ENCODE results near the gene BMERB1. TPM values are rescaled to one million over a fixed set of nuclear protein-coding genes. Genes with fewer than 3 reads are reported as not detected.
"Not testable (repeated sequence)": the region's sequence is repeated elsewhere in the genome, so short reads cannot be mapped to it uniquely, and the experiment has no call there.

BMERB1 gene
- polyA plus RNA-seq, 1 of the 3 experiments (the other 2 are of a cell fraction) = 33.9 TPM

DNA sequence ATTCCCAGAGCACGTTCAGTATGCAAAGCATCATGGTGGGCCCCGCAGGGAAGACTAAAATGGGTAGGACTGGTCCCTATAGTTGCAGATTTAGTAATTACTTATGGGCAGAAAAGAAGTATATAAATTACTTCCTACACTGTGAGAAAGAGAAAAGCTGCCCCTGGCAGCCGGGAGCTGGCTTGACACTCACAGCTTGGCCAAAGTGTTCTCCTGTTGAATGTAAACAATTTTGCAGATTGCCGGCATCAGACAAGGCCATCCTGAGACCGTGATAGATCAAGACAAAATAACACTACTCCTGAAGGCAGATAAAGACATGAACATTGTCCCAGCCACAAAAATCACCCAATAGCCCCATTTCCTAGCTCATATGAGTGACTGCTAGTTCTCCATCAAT, 110.0 kb downstream of the BMERB1 start (continued):
- TF ChIP-seq EZH2phosphoT487 (IDR thresholded peaks at IDR 0.05; ENCODE audit: borderline replicate concordance, low read depth) (no peak), GATA2 (CRISPR knock-in tag; IDR thresholded peaks at IDR 0.05) (no peak), CHD2 (IDR thresholded peaks at IDR 0.05; ENCODE audit: low read length, partially characterized antibody) (no peak), ELF1 (IDR thresholded peaks at IDR 0.05) (no peak)
- TF ChIP-seq, protein P1, sequence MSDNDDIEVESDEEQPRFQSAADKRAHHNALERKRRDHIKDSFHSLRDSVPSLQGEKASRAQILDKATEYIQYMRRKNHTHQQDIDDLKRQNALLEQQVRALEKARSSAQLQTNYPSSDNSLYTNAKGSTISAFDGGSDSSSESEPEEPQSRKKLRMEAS (IDR thresholded peaks at IDR 0.05; ENCODE audit: low read depth) = no peak

DNA sequence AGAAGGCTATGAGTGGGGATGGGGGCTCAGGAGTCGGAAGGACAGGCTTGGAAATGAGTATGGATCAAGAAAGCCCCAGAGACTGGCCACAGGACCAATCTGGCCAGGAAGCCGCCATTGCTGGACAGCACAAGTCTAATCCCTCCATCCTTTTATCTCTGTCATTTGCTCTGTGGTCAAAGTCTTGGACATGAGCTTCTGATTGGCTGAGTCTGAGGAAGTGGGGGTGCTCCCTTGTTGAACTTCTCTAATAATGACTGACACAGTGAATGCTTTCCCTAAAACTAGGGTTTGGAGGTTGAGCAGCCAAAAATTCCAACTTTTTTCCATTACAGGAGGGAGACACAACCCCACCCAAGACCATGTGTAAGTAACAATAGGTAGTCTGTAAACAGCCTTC, 111.2 kb downstream of the BMERB1 start:
- Histone ChIP-seq H3K27ac (ENCODE audit: low read depth in 2 of 2, low read length in 1 of 2) (no peak overlapping the region), H3K9ac (no peak overlapping the region), H3K36me3 (replicated peaks in 1 of 2; ENCODE audit: control insufficient read depth in 1 of 2, insufficient read depth in 2 of 2, low read length in 1 of 2) (no peaks in the 10 kb centered on the region), H3K4me2 (no peak overlapping the region), H3K4me3 (ENCODE audit: low read depth in 2 of 2, low read length in 1 of 2) (no peak overlapping the region), H3K79me2 (ENCODE audit: insufficient read depth) (no peaks in the 10 kb centered on the region), H3K27me3 (ENCODE audit: insufficient read depth) (no peaks in the 10 kb centered on the region), H2AFZ (ENCODE audit: low read depth) (no peak overlapping the region), H3K9me2 (no peaks in the 10 kb centered on the region), H3F3A (replicated peaks; ENCODE audit: insufficient read depth) (no peaks in the 10 kb centered on the region), H3K9me3 (no peaks in the 10 kb centered on the region), H3K4me1 (ENCODE audit: control insufficient read depth in 1 of 2, insufficient read depth in 2 of 2, low read depth in 1 of 2, low read length in 1 of 2) (no peaks in the 10 kb centered on the region; a peak in 1 of 4 replicates), H4K20me1 (ENCODE audit: insufficient read depth) (no peaks in the 10 kb centered on the region)
- WGBS (ENCODE audit: low lambda C conversion rate) = 100% methylated on average over 2 of the region's 2 CpGs
- no peak for TF ChIP-seq SIN3A (IDR thresholded peaks at IDR 0.05; ENCODE audit: borderline replicate concordance, low read depth, low read length)
- TF ChIP-seq POLR2AphosphoS5 (IDR thresholded peaks at IDR 0.05; ENCODE audit: low read depth, low read length) = no peak
- TF ChIP-seq, protein P1 (IDR thresholded peaks at IDR 0.05; ENCODE audit: low read depth) = no peak
- TF ChIP-seq NRF1 (IDR thresholded peaks at IDR 0.05; ENCODE audit: low read depth, low read length) = no peak
- TF ChIP-seq FOSL2 (IDR thresholded peaks at IDR 0.05; ENCODE audit: borderline replicate concordance, low read depth) = no peak
- TF ChIP-seq NFIC (IDR thresholded peaks at IDR 0.05; ENCODE audit: borderline replicate concordance) = no peak
- TF ChIP-seq TEAD4 (IDR thresholded peaks at IDR 0.05; ENCODE audit: borderline replicate concordance, insufficient read depth) = no peak
- no peak for TF ChIP-seq RFX5 (IDR thresholded peaks at IDR 0.05; ENCODE audit: low read length)
- no peak for TF ChIP-seq MXI1 (IDR thresholded peaks at IDR 0.05; ENCODE audit: low read depth, low read length)
- TF ChIP-seq ELF1 (IDR thresholded peaks at IDR 0.05) = no peak
- TF ChIP-seq, protein P2, sequence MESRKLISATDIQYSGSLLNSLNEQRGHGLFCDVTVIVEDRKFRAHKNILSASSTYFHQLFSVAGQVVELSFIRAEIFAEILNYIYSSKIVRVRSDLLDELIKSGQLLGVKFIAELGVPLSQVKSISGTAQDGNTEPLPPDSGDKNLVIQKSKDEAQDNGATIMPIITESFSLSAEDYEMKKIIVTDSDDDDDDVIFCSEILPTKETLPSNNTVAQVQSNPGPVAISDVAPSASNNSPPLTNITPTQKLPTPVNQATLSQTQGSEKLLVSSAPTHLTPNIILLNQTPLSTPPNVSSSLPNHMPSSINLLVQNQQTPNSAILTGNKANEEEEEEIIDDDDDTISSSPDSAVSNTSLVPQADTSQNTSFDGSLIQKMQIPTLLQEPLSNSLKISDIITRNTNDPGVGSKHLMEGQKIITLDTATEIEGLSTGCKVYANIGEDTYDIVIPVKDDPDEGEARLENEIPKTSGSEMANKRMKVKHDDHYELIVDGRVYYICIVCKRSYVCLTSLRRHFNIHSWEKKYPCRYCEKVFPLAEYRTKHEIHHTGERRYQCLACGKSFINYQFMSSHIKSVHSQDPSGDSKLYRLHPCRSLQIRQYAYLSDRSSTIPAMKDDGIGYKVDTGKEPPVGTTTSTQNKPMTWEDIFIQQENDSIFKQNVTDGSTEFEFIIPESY (IDR thresholded peaks at IDR 0.05; ENCODE audit: borderline replicate concordance, low read depth) = no peak
- TF ChIP-seq, protein P3, sequence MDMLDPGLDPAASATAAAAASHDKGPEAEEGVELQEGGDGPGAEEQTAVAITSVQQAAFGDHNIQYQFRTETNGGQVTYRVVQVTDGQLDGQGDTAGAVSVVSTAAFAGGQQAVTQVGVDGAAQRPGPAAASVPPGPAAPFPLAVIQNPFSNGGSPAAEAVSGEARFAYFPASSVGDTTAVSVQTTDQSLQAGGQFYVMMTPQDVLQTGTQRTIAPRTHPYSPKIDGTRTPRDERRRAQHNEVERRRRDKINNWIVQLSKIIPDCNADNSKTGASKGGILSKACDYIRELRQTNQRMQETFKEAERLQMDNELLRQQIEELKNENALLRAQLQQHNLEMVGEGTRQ (IDR thresholded peaks at IDR 0.05; ENCODE audit: borderline replicate concordance, low read depth, low read length) = no peak
- TF ChIP-seq, protein P4, sequence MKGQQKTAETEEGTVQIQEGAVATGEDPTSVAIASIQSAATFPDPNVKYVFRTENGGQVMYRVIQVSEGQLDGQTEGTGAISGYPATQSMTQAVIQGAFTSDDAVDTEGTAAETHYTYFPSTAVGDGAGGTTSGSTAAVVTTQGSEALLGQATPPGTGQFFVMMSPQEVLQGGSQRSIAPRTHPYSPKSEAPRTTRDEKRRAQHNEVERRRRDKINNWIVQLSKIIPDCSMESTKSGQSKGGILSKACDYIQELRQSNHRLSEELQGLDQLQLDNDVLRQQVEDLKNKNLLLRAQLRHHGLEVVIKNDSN (IDR thresholded peaks at IDR 0.05; ENCODE audit: borderline replicate concordance, low read depth) = no peak
- TF ChIP-seq, protein P5, sequence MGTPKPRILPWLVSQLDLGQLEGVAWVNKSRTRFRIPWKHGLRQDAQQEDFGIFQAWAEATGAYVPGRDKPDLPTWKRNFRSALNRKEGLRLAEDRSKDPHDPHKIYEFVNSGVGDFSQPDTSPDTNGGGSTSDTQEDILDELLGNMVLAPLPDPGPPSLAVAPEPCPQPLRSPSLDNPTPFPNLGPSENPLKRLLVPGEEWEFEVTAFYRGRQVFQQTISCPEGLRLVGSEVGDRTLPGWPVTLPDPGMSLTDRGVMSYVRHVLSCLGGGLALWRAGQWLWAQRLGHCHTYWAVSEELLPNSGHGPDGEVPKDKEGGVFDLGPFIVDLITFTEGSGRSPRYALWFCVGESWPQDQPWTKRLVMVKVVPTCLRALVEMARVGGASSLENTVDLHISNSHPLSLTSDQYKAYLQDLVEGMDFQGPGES (IDR thresholded peaks at IDR 0.05; ENCODE audit: low read depth, low read length) = no peak
- ChIA-PET POLR2A (no interaction called here), CTCF (no interaction called here)
- no peak for DNase-seq

DNA sequence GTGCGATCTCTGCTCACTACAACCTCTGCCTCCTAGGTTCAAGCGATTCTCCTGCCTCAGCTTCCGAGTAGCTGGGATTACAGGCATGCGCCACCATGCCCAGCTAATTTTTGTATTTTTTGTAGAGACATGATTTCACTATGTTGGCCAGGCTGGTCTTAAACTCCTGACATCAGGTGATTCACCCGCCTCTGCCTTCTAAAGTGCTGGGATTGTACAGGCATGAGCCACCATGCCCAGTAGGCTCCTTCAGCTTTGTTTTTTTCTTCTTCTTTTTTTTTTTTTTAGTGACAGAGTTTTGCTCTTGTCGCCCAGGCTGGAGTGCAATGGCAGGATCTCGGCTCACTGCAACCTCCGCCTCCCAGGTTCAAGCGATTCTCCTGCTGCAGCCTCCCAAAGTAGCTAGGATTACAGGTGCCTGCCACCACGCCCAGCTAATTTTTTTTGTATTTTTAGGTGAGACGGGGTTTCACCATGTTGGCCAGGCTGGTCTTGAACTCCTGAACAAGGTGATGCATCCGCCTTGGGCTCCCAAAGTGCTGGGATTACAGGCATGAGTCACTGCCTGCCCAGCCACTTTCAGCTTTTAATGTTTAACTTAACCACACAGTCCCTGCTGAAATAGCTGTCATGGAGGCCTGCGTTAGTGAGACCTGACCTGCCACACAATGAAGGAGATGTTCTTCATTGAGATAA, 112.8 kb downstream of the BMERB1 start:
- H3K4me2 ChIP-seq; H3K79me2 ChIP-seq (ENCODE audit: insufficient read depth); H3K9me3 ChIP-seq; H4K20me1 ChIP-seq (ENCODE audit: insufficient read depth); H3K4me3 ChIP-seq (ENCODE audit: low read depth in 2 of 2, low read length in 1 of 2); H3K27ac ChIP-seq (ENCODE audit: low read depth in 2 of 2, low read length in 1 of 2); H3K36me3 ChIP-seq (replicated peaks in 1 of 2; ENCODE audit: control insufficient read depth in 1 of 2, insufficient read depth in 2 of 2, low read length in 1 of 2); H3F3A ChIP-seq (replicated peaks; ENCODE audit: insufficient read depth); H3K27me3 ChIP-seq (ENCODE audit: insufficient read depth); H3K4me1 ChIP-seq (ENCODE audit: control insufficient read depth in 1 of 2, insufficient read depth in 2 of 2, low read depth in 1 of 2, low read length in 1 of 2); DNase-seq; POLR2A ChIA-PET; H2AFZ ChIP-seq (ENCODE audit: low read depth); H3K9me2 ChIP-seq; H3K9ac ChIP-seq: not testable (repeated sequence)
- 90% methylated on average over 13 of the region's 13 CpGs for WGBS (ENCODE audit: low lambda C conversion rate)
- CTCF ChIA-PET = interaction anchor here (1.1 to 1.7 kb wide), 2 partner anchors 13 to 120 kb away, joined by 3 to 9 read pairs; no protein-coding TSS in a partner anchor
